HEK293 (cell line): ENCODE data around the gene ATP8B4.

ENCODE experiments used
- CTCF ChIA-PET: fragments of 350-600 bp; formaldehyde crosslinking; extraction: SDS; loops from one replicate; lab custom pipeline; 2021; ENCODE audit warnings: antibody characterized with exemption; lab: Yijun Ruan, JAX
- POLR2A ChIA-PET: fragments of 300-600 bp; formaldehyde crosslinking; extraction: SDS; loops from one replicate; lab custom pipeline; 2020; ENCODE audit warnings: antibody characterized with exemption, inconsistent platforms; lab: Yijun Ruan, JAX
- H3K27ac ChIP-seq: fragments of 200-500 bp; sonication (Bioruptor generic); 2 replicates; pipeline ENCODE4 v1.5.1; 2014; ENCODE audit warnings: low read depth, low read length, control low read depth, inconsistent platforms; ENCODE audit errors: extremely low read depth
- H3K36me3 ChIP-seq, 2 experiments: fragments of 200-500 bp in 1 of 2; sonication (Bioruptor generic) in 1 of 2; 1 replicate in 1 of 2; 2 replicates in 1 of 2; pipeline ENCODE4 v1.5.1; 2014 to 2017; ENCODE audit warnings: inconsistent platforms in 2 of 2, low read length in 2 of 2; ENCODE audit not compliant: control insufficient read depth in 2 of 2, insufficient read depth in 1 of 2
- H3K4me1 ChIP-seq: fragments of 200-500 bp; sonication (Bioruptor generic); 2 replicates; pipeline ENCODE4 v1.5.1; 2014; ENCODE audit warnings: mild to moderate bottlenecking, low read length, inconsistent platforms; ENCODE audit not compliant: control insufficient read depth, insufficient read depth
- H3K4me3 ChIP-seq: 2 replicates; pipeline ENCODE4 v1.5.1; 2011; ENCODE audit warnings: low read depth, mild to moderate bottlenecking, control low read depth, low read length, moderate library complexity
- H3K9me3 ChIP-seq: fragments of 200-500 bp; sonication (Bioruptor generic); 2 replicates; pipeline ENCODE4 v1.5.1; 2014; ENCODE audit warnings: low read depth, low read length, inconsistent platforms; ENCODE audit not compliant: control insufficient read depth, insufficient read depth
- ZBTB17 ChIP-seq: fragments of 450-650 bp; formaldehyde crosslinking; IDR thresholded peaks from 2 replicates; pipeline ENCODE4 v1.5.1; 2016; ENCODE audit warnings: missing biosample characterization, missing genetic modification characterization
- ZBTB7A ChIP-seq: fragments of 450-650 bp; formaldehyde crosslinking; IDR thresholded peaks from 2 replicates; pipeline ENCODE4 v1.5.1; 2016; ENCODE audit warnings: low read depth, missing biosample characterization, missing genetic modification characterization
- ZNF10 ChIP-seq: fragments of 450-650 bp; formaldehyde crosslinking; IDR thresholded peaks from 2 replicates; pipeline ENCODE4 v1.5.1; 2017; ENCODE audit warnings: missing biosample characterization, missing genetic modification characterization
- ZNF132 ChIP-seq: fragments of 450-650 bp; formaldehyde crosslinking; IDR thresholded peaks from 2 replicates; pipeline ENCODE4 v1.5.1; 2017; ENCODE audit warnings: missing biosample characterization, missing genetic modification characterization, borderline replicate concordance
- ZNF146 ChIP-seq: fragments of 450-650 bp; formaldehyde crosslinking; IDR thresholded peaks from 2 replicates; pipeline ENCODE4 v1.5.1; 2016; ENCODE audit warnings: missing biosample characterization, missing genetic modification characterization
- ZNF175 ChIP-seq: fragments of 450-650 bp; formaldehyde crosslinking; IDR thresholded peaks from 2 replicates; pipeline ENCODE4 v1.5.1; 2016; ENCODE audit warnings: missing biosample characterization, missing genetic modification characterization
- ZNF473 ChIP-seq: fragments of 450-650 bp; formaldehyde crosslinking; IDR thresholded peaks from 2 replicates; pipeline ENCODE4 v1.5.1; 2017; ENCODE audit warnings: missing biosample characterization, missing genetic modification characterization
- ZNF488 ChIP-seq: fragments of 450-650 bp; formaldehyde crosslinking; IDR thresholded peaks from 2 replicates; pipeline ENCODE4 v1.5.1; 2016; ENCODE audit warnings: missing biosample characterization, missing genetic modification characterization
- ZNF544 ChIP-seq: fragments of 450-650 bp; formaldehyde crosslinking; IDR thresholded peaks from 2 replicates; pipeline ENCODE4 v1.5.0; 2017; ENCODE audit warnings: missing biosample characterization, missing genetic modification characterization
- ZNF654 ChIP-seq: fragments of 450-650 bp; formaldehyde crosslinking; IDR thresholded peaks from 2 replicates; pipeline ENCODE4 v1.5.1; 2016; ENCODE audit warnings: low read depth, missing biosample characterization, missing genetic modification characterization
- ZNF664 ChIP-seq: fragments of 450-650 bp; formaldehyde crosslinking; IDR thresholded peaks from 2 replicates; pipeline ENCODE4 v1.5.1; 2016; ENCODE audit warnings: missing biosample characterization, missing genetic modification characterization
- TF ChIP-seq, protein P1 (sequence below): fragments of 450-650 bp; formaldehyde crosslinking; conservative IDR thresholded peaks from 2 replicates; pipeline ENCODE4 v1.5.1; 2016; ENCODE audit warnings: low read depth, missing biosample characterization, missing genetic modification characterization
- TF ChIP-seq, protein P2 (sequence below): fragments of 450-650 bp; formaldehyde crosslinking; IDR thresholded peaks from 2 replicates; pipeline ENCODE4 v1.5.1; 2016; ENCODE audit warnings: missing biosample characterization, missing genetic modification characterization

The ATP8B4 gene

DNA sequence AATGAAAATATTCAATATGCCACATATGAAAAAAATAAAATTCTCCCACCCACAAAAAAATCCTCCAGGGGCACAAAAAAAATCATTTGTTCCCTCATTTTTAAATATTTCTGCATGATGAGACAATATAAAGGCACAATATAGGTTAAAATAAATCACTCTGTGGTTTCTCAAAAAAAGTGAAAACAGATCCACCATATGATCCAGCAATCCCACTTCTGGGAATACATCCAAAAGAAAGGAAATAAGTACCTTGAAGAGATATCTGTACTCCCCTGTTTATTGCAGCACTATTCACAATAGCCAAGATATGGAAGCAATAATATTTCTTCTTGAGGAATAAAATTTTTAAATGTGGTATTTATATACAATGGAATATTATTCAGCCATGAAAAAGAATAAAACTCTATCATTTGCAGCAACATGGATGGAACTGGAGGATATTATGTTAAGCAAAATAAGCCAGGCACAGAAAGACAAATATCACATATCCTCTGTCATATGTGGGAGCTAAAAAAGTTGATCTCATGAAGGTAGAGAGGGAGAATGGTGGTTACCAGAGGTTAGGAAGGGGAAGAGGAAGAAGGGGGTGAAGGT lies 1.5 kb downstream of the ATP8B4 start:
- ChIA-PET CTCF (interaction anchor here (0.6 to 1.5 kb wide), 3 partner anchors 11 to 28 kb away, joined by 3 to 4 read pairs (median 4); no protein-coding TSS in a partner anchor), POLR2A (no interaction called here)
- H3K36me3 ChIP-seq = no peaks in the 10 kb centered on the region
- H3K4me3 ChIP-seq = no peak overlapping the region
- H3K4me1 ChIP-seq = no peaks in the 10 kb centered on the region
- H3K27ac ChIP-seq = no peak overlapping the region
- TF ChIP-seq, protein P1, sequence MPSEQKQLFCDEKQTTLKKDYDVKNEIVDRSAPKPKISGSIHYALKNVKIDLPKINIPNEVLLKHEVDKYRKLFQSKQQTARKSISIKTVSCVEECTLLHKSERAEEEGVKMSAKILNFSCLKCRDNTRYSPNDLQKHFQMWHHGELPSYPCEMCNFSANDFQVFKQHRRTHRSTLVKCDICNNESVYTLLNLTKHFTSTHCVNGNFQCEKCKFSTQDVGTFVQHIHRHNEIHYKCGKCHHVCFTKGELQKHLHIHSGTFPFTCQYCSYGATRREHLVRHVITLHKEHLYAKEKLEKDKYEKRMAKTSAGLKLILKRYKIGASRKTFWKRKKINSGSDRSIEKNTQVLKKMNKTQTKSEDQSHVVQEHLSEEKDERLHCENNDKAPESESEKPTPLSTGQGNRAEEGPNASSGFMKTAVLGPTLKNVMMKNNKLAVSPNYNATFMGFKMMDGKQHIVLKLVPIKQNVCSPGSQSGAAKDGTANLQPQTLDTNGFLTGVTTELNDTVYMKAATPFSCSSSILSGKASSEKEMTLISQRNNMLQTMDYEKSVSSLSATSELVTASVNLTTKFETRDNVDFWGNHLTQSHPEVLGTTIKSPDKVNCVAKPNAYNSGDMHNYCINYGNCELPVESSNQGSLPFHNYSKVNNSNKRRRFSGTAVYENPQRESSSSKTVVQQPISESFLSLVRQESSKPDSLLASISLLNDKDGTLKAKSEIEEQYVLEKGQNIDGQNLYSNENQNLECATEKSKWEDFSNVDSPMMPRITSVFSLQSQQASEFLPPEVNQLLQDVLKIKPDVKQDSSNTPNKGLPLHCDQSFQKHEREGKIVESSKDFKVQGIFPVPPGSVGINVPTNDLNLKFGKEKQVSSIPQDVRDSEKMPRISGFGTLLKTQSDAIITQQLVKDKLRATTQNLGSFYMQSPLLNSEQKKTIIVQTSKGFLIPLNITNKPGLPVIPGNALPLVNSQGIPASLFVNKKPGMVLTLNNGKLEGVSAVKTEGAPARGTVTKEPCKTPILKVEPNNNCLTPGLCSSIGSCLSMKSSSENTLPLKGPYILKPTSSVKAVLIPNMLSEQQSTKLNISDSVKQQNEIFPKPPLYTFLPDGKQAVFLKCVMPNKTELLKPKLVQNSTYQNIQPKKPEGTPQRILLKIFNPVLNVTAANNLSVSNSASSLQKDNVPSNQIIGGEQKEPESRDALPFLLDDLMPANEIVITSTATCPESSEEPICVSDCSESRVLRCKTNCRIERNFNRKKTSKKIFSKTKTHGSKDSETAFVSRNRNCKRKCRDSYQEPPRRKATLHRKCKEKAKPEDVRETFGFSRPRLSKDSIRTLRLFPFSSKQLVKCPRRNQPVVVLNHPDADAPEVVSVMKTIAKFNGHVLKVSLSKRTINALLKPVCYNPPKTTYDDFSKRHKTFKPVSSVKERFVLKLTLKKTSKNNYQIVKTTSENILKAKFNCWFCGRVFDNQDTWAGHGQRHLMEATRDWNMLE (tag by site-specific recombination) = no peak
- TF ChIP-seq ZNF664 = 0 out of 2 replicates have a peak, but pooled peaks have one; percentile 38
- TF ChIP-seq ZNF146 (tag by site-specific recombination) = peak; percentile 56
- no peaks in the 10 kb centered on the region for H3K9me3 ChIP-seq

DNA sequence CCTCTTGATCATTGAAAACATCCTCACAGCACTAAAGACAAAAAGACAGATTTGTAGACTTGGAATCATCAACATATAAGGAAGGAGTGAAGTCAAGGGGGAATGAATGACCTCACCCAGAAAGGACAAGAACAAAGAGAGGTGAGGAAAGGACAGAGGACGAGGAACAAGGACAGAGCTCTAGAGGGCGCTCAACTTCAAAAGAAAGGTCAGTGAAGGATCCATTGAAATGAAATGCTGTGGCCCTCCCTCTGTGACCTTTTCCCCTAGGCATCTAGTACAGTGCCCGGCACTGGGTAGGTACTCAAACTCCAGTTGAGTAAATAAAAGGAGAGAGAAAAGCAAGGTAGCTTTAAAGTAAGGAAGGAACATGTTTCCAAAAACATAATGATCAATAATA lies 2.6 kb downstream of the ATP8B4 start:
- Histone ChIP-seq H3K27ac (no peak overlapping the region), H3K4me3 (no peak overlapping the region), H3K9me3 (no peaks in the 10 kb centered on the region), H3K36me3 (no peaks in the 10 kb centered on the region), H3K4me1 (no peaks in the 10 kb centered on the region)
- ChIA-PET CTCF (interaction anchor here (0.6 kb wide), 1 partner anchor 74 kb away, joined by 4 read pairs; no protein-coding TSS in a partner anchor), POLR2A (no interaction called here)
- TF ChIP-seq ZNF488 (tag by site-specific recombination) (no peak), ZNF654 (tag by site-specific recombination) (peak; percentile 24), ZNF10 (tag by site-specific recombination) (no peak), ZNF132 (tag by site-specific recombination) (no peak), ZBTB7A (tag by site-specific recombination) (no peak)

DNA sequence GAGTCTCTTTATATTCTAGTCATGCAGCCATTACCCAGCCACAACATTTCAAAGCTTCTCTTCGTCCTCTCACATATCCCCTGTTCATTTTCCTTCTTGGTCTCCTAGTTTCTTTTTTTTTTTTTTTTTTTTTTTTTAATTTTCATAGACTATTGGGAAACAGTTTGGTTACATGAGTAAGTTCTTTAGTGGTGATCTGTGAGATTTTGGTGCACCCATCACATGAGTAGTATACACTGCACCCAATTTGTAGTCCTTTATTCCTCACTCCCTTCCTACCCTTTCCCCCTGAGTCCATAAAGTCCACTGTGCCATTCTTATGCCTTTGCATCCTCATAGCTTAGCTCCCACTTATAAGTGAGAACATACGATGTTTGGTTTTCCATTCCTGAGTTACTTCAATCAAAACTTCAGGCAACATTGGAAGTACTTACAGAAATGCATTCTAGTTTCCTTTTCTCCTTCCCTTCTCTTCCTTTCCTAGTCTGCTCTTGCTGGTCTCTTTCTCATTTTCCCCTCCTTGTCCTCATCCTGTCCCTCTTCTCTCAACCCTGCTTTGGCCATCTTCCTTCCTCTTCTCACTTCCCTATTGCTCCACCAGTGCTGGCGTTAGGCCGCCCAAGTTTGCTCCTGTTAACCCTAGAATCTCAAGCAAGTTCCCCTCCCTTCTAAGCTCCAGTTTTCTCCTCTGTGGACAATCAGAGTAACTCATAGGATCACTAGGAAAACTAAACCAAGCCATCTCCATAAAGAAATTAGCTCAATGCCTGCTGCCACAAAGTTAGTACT lies 4.8 kb downstream of the ATP8B4 start:
- TF ChIP-seq ZNF175 = no peak
- TF ChIP-seq ZNF544 (tag by site-specific recombination) = no peak
- TF ChIP-seq, protein P2, sequence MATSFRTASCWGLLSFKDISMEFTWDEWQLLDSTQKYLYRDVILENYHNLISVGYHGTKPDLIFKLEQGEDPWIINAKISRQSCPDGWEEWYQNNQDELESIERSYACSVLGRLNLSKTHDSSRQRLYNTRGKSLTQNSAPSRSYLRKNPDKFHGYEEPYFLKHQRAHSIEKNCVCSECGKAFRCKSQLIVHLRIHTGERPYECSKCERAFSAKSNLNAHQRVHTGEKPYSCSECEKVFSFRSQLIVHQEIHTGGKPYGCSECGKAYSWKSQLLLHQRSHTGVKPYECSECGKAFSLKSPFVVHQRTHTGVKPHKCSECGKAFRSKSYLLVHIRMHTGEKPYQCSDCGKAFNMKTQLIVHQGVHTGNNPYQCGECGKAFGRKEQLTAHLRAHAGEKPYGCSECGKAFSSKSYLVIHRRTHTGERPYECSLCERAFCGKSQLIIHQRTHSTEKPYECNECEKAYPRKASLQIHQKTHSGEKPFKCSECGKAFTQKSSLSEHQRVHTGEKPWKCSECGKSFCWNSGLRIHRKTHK (tag by site-specific recombination) = no peak
- TF ChIP-seq ZBTB17 (tag by site-specific recombination) = no peak
- TF ChIP-seq ZNF473 (tag by site-specific recombination) = no peak
- ChIA-PET CTCF (interaction anchor here (0.6 kb wide), 1 partner anchor 1139 kb away, joined by 3 read pairs; no protein-coding TSS in a partner anchor), POLR2A (no interaction called here)
- no peak overlapping the region for H3K27ac ChIP-seq
- H3K4me1 ChIP-seq = no peaks in the 10 kb centered on the region
- H3K9me3 ChIP-seq = no peaks in the 10 kb centered on the region
- no peaks in the 10 kb centered on the region for H3K36me3 ChIP-seq
- no peak overlapping the region for H3K4me3 ChIP-seq
